ENCODE measurements around the gene GBF1. TPM values are rescaled to one million over a fixed set of nuclear protein-coding genes. Genes with fewer than 3 reads are reported as not detected.
"Not testable (repeated sequence)": the region's sequence is repeated elsewhere in the genome, so short reads cannot be mapped to it uniquely, and the experiment has no call there.

GBF1 gene
- total and polyA plus RNA-seq, 2 donors, result 22.9 to 29.3 TPM

DNA sequence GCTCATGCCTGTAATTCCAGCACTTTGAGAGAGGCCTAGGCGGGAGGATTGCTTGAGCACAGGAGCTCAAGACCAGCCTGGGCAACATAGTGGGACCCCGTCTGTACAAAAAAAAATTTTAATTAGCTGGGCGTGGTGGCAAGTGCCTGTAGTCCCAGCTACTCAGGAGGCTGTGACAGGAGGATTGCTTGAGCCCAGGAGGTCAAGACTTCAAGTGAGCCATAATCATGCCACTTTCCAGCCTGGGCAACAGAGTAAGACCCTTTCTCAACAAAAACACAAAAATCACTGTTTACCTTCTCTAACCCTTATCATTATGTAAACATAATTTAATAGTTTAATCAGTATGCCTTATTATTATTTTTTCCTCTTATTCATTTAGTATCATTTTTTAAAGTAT, 44.5 kb downstream of the GBF1 start:
- Histone ChIP-seq H3K4me3 (ENCODE audit: low read depth, low read length) (no peak overlapping the region), H3K36me3 (ENCODE audit: insufficient read depth) (no peaks in the 10 kb centered on the region), H3K4me1 (ENCODE audit: insufficient read depth) (no peaks in the 10 kb centered on the region), H3K27ac (ENCODE audit: low read depth) (no peak overlapping the region)
- DNase-seq (ENCODE audit: extremely low spot score), result no peak
- WGBS, result 98% methylated on average over 3 of the region's 3 CpGs

DNA sequence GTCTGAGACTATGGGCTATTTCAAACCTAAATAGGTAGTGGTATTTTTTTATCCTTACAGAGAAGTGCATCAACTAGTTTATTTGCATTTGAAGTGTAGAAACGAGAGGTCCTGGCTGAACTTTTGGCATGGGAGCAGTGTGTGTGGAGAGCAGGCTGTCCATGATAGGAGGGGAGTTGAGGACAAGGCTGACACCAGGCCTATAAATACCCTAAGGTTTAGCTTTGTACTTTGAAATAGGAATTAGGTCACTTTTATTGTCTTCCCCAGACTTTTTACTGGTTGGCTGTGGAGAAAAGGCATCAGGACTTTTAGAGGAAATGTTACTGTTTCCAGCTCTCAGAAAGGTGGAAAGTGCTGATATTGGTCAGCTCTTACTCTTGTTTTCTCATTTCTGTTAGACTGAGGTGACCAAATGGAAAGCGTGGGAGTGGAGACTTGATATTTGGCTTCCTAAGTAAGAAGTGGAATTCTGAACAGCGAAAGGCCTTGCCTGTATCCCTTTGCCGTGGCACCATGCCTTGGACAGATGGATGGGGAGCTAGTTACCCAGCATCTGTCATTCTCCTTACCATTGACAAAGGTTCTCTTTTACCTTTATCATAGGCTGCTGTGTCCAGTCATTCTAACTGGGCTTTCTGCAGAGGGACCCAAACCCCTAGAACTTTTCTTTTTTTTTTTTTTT, 46.0 kb downstream of the GBF1 start:
- H3K4me3 ChIP-seq (ENCODE audit: low read depth, low read length), result no peak overlapping the region
- no peak overlapping the region for H3K27ac ChIP-seq (ENCODE audit: low read depth)
- H3K4me1 ChIP-seq (ENCODE audit: insufficient read depth), result no peaks in the 10 kb centered on the region
- 72% methylated on average over 4 of the region's 4 CpGs for WGBS
- H3K36me3 ChIP-seq (ENCODE audit: insufficient read depth), result no peaks in the 10 kb centered on the region
- no peak for DNase-seq (ENCODE audit: extremely low spot score)

GRCh38 chr10:102297101-102297500, 51.8 kb downstream of the GBF1 start:
- no peak overlapping the region for H3K27ac ChIP-seq (ENCODE audit: low read depth)
- no peak overlapping the region for H3K4me3 ChIP-seq (ENCODE audit: low read depth, low read length)
- DNase-seq (ENCODE audit: extremely low spot score), result no peak
- H3K36me3 ChIP-seq (ENCODE audit: insufficient read depth), result no peaks in the 10 kb centered on the region
- 95% methylated on average over 1 of the region's 1 CpG for WGBS
- H3K4me1 ChIP-seq (ENCODE audit: insufficient read depth), result no peaks in the 10 kb centered on the region

DNA sequence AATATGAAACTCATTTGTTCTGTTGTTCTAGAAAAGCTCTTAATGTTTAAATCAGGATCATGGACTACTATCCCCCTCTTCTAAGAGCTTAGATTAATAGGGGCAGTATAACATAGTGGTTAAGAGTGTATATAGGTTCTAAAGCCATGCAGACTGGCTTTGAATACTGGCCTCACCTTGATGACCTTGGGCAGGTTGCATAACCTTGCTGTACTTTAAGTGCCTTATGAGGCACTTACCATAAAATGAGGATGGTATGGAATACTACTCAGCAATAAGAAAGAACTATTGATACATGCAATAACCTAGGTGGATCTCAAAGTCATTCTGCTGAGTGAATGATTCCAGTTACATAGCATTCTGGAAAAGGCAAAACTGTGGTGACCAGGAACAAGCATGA, 53.6 kb downstream of the GBF1 start:
- Histone ChIP-seq H3K4me3 (ENCODE audit: low read depth, low read length) (no peak overlapping the region), H3K36me3 (ENCODE audit: insufficient read depth) (no peaks in the 10 kb centered on the region), H3K27ac (ENCODE audit: low read depth) (no peak overlapping the region), H3K4me1 (ENCODE audit: insufficient read depth) (no peaks in the 10 kb centered on the region)
- no peak for DNase-seq (ENCODE audit: extremely low spot score)

DNA sequence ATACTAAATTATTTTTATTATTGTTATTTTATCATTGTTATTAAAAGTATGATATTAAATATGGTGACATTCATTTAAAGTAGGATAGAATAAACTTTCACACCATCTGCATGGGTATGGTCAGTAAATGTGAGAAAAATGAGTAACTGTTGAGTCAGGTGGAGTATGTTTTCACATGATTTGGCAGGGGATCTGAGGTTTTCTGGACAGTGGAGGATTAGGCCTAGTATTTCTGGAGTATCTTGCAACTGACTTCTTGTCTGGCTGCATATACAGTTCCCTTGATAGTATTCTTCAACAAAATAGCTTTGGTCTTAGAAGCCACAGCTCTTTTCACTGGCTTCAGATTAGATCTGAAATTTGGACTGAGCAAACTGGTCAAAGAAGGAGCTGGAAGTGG, 54.5 kb downstream of the GBF1 start:
- H3K4me3 ChIP-seq (ENCODE audit: low read depth, low read length), result no peak overlapping the region
- no peaks in the 10 kb centered on the region for H3K36me3 ChIP-seq (ENCODE audit: insufficient read depth)
- DNase-seq (ENCODE audit: extremely low spot score), result no peak
- no peaks in the 10 kb centered on the region for H3K4me1 ChIP-seq (ENCODE audit: insufficient read depth)
- no peak overlapping the region for H3K27ac ChIP-seq (ENCODE audit: low read depth)

GRCh38 chr10:102300278-102300843, 55.0 kb downstream of the GBF1 start:
- H3K4me1 ChIP-seq (ENCODE audit: insufficient read depth), result no peaks in the 10 kb centered on the region
- WGBS, result 75% methylated on average over 4 of the region's 4 CpGs
- H3K4me3 ChIP-seq (ENCODE audit: low read depth, low read length), result no peak overlapping the region
- DNase-seq (ENCODE audit: extremely low spot score), result no peak
- H3K27ac ChIP-seq (ENCODE audit: low read depth), result no peak overlapping the region
- no peaks in the 10 kb centered on the region for H3K36me3 ChIP-seq (ENCODE audit: insufficient read depth)

GRCh38 chr10:102300912-102301311, 55.6 kb downstream of the GBF1 start:
- not testable (repeated sequence) for DNase-seq (ENCODE audit: extremely low spot score); H3K4me3 ChIP-seq (ENCODE audit: low read depth, low read length); H3K4me1 ChIP-seq (ENCODE audit: insufficient read depth); H3K27ac ChIP-seq (ENCODE audit: low read depth); H3K36me3 ChIP-seq (ENCODE audit: insufficient read depth)
- 88% methylated on average over 2 of the region's 3 CpGs for WGBS

- 95% methylated on average over 20 of the region's 25 CpGs for WGBS
- not testable (repeated sequence) for H3K36me3 ChIP-seq (ENCODE audit: insufficient read depth); DNase-seq (ENCODE audit: extremely low spot score); H3K4me1 ChIP-seq (ENCODE audit: insufficient read depth); H3K27ac ChIP-seq (ENCODE audit: low read depth); H3K4me3 ChIP-seq (ENCODE audit: low read depth, low read length)
Measured at GRCh38 chr10:102301332-102301731, 56.0 kb downstream of the GBF1 start.

- WGBS, result 98% methylated on average over 2 of the region's 2 CpGs
- no peaks in the 10 kb centered on the region for H3K36me3 ChIP-seq (ENCODE audit: insufficient read depth)
- no peaks in the 10 kb centered on the region for H3K4me1 ChIP-seq (ENCODE audit: insufficient read depth)
- DNase-seq (ENCODE audit: extremely low spot score), result no peak
- no peak overlapping the region for H3K4me3 ChIP-seq (ENCODE audit: low read depth, low read length)
- H3K27ac ChIP-seq (ENCODE audit: low read depth), result no peak overlapping the region
Measured at GRCh38 chr10:102302611-102303010, 57.3 kb downstream of the GBF1 start.

GRCh38 chr10:102306006-102306405, 60.7 kb downstream of the GBF1 start:
- WGBS, result 89% methylated on average over 1 of the region's 1 CpG
- Histone ChIP-seq H3K36me3 (ENCODE audit: insufficient read depth) (peaks cover 2% of the 10 kb centered on the region), H3K27ac (ENCODE audit: low read depth) (no peak overlapping the region), H3K4me1 (ENCODE audit: insufficient read depth) (peaks cover 2% of the 10 kb centered on the region), H3K4me3 (ENCODE audit: low read depth, low read length) (no peak overlapping the region)
- DNase-seq (ENCODE audit: extremely low spot score), result no peak

GRCh38 chr10:102306710-102307109, 61.4 kb downstream of the GBF1 start:
- Histone ChIP-seq H3K4me1 (ENCODE audit: insufficient read depth) (peaks cover 3% of the 10 kb centered on the region), H3K27ac (ENCODE audit: low read depth) (no peak overlapping the region), H3K4me3 (ENCODE audit: low read depth, low read length) (no peak overlapping the region), H3K36me3 (ENCODE audit: insufficient read depth) (peaks cover 2% of the 10 kb centered on the region)
- no peak for DNase-seq (ENCODE audit: extremely low spot score)
- 97% methylated on average over 3 of the region's 3 CpGs for WGBS

DNA sequence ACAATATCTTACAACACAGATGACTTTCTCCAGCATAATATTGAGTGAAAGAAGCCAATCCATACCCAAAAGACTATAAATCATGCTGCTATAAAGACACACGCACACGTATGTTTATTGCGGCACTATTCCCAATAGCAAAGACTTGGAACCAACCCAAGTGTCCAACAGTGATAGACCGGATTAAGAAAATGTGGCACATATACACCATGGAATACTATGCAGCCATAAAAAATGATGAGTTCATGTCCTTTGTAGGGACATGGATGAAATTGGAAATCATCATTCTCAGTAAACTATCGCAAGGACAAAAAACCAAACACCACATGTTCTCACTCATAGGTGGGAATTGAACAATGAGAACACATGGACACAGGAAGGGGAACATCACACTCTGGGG, 63.0 kb downstream of the GBF1 start:
- not testable (repeated sequence) for H3K36me3 ChIP-seq (ENCODE audit: insufficient read depth); H3K27ac ChIP-seq (ENCODE audit: low read depth); DNase-seq (ENCODE audit: extremely low spot score); H3K4me1 ChIP-seq (ENCODE audit: insufficient read depth); H3K4me3 ChIP-seq (ENCODE audit: low read depth, low read length)
- 97% methylated on average over 4 of the region's 5 CpGs for WGBS

DNA sequence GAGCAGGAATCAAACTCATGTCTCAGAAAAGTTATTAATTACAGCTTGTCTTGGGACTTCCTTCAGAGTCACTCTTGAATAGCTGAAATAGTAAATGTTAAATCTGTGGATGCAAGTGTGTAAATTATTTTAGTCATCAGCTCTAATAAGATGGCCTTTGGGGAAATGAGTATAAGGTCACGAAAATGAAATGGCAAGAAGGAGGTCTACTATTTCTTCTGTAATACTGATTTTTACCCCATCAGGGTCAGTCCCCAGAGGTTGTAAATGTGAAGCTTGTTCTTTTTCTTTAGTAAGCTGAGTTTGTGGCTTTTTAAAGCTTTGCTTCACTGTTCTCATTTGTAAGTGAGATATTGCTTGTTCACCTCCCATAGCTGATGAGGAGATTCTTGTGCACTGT, 63.9 kb downstream of the GBF1 start:
- Histone ChIP-seq H3K27ac (ENCODE audit: low read depth) (no peak overlapping the region), H3K4me3 (ENCODE audit: low read depth, low read length) (no peak overlapping the region), H3K4me1 (ENCODE audit: insufficient read depth) (peaks cover 3% of the 10 kb centered on the region), H3K36me3 (ENCODE audit: insufficient read depth) (peaks cover 2% of the 10 kb centered on the region)
- 95% methylated on average over 1 of the region's 1 CpG for WGBS
- no peak for DNase-seq (ENCODE audit: extremely low spot score)

GRCh38 chr10:102309916-102310315, 64.6 kb downstream of the GBF1 start:
- Histone ChIP-seq H3K36me3 (ENCODE audit: insufficient read depth) (peaks cover 2% of the 10 kb centered on the region), H3K27ac (ENCODE audit: low read depth) (no peak overlapping the region), H3K4me1 (ENCODE audit: insufficient read depth) (peaks cover 3% of the 10 kb centered on the region), H3K4me3 (ENCODE audit: low read depth, low read length) (no peak overlapping the region)
- DNase-seq (ENCODE audit: extremely low spot score), result no peak
- 83% methylated on average over 3 of the region's 3 CpGs for WGBS

Data from urinary bladder (tissue), 4 donors.